Measurements from ENCODE around the gene SMNDC1.
"Not testable (repeated sequence)": the region's sequence is repeated elsewhere in the genome, so short reads cannot be mapped to it uniquely, and the experiment has no call there.

- TF ChIP-seq, protein P1, sequence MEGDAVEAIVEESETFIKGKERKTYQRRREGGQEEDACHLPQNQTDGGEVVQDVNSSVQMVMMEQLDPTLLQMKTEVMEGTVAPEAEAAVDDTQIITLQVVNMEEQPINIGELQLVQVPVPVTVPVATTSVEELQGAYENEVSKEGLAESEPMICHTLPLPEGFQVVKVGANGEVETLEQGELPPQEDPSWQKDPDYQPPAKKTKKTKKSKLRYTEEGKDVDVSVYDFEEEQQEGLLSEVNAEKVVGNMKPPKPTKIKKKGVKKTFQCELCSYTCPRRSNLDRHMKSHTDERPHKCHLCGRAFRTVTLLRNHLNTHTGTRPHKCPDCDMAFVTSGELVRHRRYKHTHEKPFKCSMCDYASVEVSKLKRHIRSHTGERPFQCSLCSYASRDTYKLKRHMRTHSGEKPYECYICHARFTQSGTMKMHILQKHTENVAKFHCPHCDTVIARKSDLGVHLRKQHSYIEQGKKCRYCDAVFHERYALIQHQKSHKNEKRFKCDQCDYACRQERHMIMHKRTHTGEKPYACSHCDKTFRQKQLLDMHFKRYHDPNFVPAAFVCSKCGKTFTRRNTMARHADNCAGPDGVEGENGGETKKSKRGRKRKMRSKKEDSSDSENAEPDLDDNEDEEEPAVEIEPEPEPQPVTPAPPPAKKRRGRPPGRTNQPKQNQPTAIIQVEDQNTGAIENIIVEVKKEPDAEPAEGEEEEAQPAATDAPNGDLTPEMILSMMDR (IDR thresholded peaks at IDR 0.05; ENCODE audit: borderline replicate concordance, extremely low read depth, low read length, poor library complexity, severe bottlenecking), result not testable (repeated sequence)
- not testable (repeated sequence) for TF ChIP-seq EZH2 (IDR thresholded peaks at IDR 0.05; ENCODE audit: borderline replicate concordance, low read depth, low read length, severe bottlenecking)
These were observed 26.6 kb upstream of the SMNDC1 start for GRCh38 chr10:110331226-110331795.
